ENCODE measurements around the gene CACNA1A. TPM values are rescaled to one million over a fixed set of nuclear protein-coding genes. Genes with fewer than 3 reads are reported as not detected.

Gene CACNA1A
- total and polyA plus RNA-seq, 2 of the 4 experiments (the other 2 are of a cell fraction) = 5.9 to 15.0 TPM

DNA sequence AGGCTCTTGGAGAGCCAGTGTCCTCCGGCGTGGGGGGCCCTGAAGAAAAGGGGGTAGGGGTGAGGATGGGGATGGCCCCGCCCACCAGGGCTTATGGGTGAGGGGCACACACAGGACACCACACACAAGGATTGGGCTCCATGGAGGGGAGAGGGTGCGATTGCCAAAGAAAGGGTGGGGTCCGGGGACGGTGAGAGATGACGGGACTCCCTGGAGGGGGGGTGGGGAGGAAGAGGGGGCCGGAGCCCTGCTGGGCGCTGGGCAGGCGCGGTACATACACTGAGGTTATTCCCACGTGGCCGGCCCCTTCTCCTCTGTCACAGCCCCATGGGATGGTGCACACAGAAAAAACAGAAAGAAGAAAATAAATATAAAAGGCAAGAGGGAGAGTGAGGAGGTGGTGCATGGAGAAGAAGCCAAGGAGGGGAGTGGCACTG, 295.9 kb downstream of the CACNA1A start:
- Histone ChIP-seq H2BK5ac (ENCODE audit: low read depth, low read length, poor library complexity, severe bottlenecking) (no peak overlapping the region), H4K8ac (ENCODE audit: low read depth in 2 of 2, low read length in 2 of 2) (no peak overlapping the region), H3K79me1 (ENCODE audit: low read depth in 1 of 2, low read length in 2 of 2) (no peaks in the 10 kb centered on the region), H3K27me3 (ENCODE audit: control insufficient read depth, insufficient read depth, low read length) (no peaks in the 10 kb centered on the region), H3K9me3 (ENCODE audit: control insufficient read depth, insufficient read depth, low read length) (no peaks in the 10 kb centered on the region), H2BK20ac (ENCODE audit: low read depth, low read length) (no peak overlapping the region), H2AK9ac (replicated peaks; ENCODE audit: low read depth, low read length, poor library complexity) (no peak overlapping the region), H2AFZ (replicated peaks; ENCODE audit: low read length, poor library complexity) (no peak overlapping the region), H2BK15ac (ENCODE audit: low read depth, low read length) (no peak overlapping the region), H3K56ac (ENCODE audit: extremely low read depth, insufficient read depth, low read length) (no peak overlapping the region), H3K9ac (ENCODE audit: low read depth, low read length) (no peak overlapping the region), H3K18ac (ENCODE audit: low read depth, low read length) (no peak overlapping the region), H4K91ac (ENCODE audit: insufficient read depth, low read depth, low read length) (no peak overlapping the region), H3K27ac (ENCODE audit: insufficient read depth, low read length) (no peak overlapping the region), H3K14ac (replicated peaks; ENCODE audit: low read depth, low read length) (no peak overlapping the region), H3K36me3 (ENCODE audit: control insufficient read depth, insufficient read depth, low read length) (peaks cover 2% of the 10 kb centered on the region; the same call in 1 of the 2 replicates), H3K4me3 (ENCODE audit: insufficient read depth, low read depth, low read length) (no peak overlapping the region), H4K5ac (ENCODE audit: low read depth, low read length) (no peak overlapping the region), H4K20me1 (ENCODE audit: insufficient read depth, low read length) (no peaks in the 10 kb centered on the region), H3K4me1 (ENCODE audit: control insufficient read depth, insufficient read depth, low read length) (peaks cover 6% of the 10 kb centered on the region), H2BK120ac (ENCODE audit: low read depth, low read length) (no peak overlapping the region), H2AK5ac (ENCODE audit: low read depth, low read length) (no peak overlapping the region), H3K23ac (ENCODE audit: low read depth, low read length) (no peak overlapping the region), H3K4ac (ENCODE audit: low read depth, low read length) (no peak overlapping the region), H3K9me1 (ENCODE audit: insufficient read depth, low read length) (no peaks in the 10 kb centered on the region), H3K4me2 (ENCODE audit: low read depth, low read length) (no peak overlapping the region)
- CTCF ChIA-PET = no interaction called here
- intact Hi-C loops (cut with micrococcal nuclease) (no loop called here), dilution Hi-C loops (cut with HindIII; ENCODE audit: low sequenced_read_pairs, unreplicated experiment) (no loop called here), in situ Hi-C loops (cut with MboI; ENCODE audit: low sequenced_read_pairs) (no loop called here)
- BruUV-seq (replicated peaks) = no TSS peak
- ATAC-seq (ENCODE audit: low read depth) = no peak
- POLR2A ChIA-PET (ENCODE audit: unreplicated experiment) = no interaction called here
- DNase-seq = no peak
- TF ChIP-seq MAFK (IDR thresholded peaks at IDR 0.05; ENCODE audit: low read depth, low read length) = no peak
- no peak for TF ChIP-seq BHLHE40 (IDR thresholded peaks at IDR 0.05; ENCODE audit: low read depth, low read length)
- TF ChIP-seq POLR2A (IDR thresholded peaks at IDR 0.05; ENCODE audit: low read depth, low read length) = no peak
- no peak for TF ChIP-seq NFE2L2 (IDR thresholded peaks at IDR 0.05; ENCODE audit: low read depth, low read length)
- TF ChIP-seq SMC3 (IDR thresholded peaks at IDR 0.05; ENCODE audit: low read depth, low read length) = no peak
- TF ChIP-seq, protein P1, sequence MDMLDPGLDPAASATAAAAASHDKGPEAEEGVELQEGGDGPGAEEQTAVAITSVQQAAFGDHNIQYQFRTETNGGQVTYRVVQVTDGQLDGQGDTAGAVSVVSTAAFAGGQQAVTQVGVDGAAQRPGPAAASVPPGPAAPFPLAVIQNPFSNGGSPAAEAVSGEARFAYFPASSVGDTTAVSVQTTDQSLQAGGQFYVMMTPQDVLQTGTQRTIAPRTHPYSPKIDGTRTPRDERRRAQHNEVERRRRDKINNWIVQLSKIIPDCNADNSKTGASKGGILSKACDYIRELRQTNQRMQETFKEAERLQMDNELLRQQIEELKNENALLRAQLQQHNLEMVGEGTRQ (IDR thresholded peaks at IDR 0.05; ENCODE audit: low read depth, low read length) = no peak
- no peak for TF ChIP-seq CEBPB (IDR thresholded peaks at IDR 0.05; ENCODE audit: low read depth, low read length)
- TF ChIP-seq FOS (IDR thresholded peaks at IDR 0.05; ENCODE audit: low read depth, low read length) = no peak
- no peak for TF ChIP-seq RFX5 (IDR thresholded peaks at IDR 0.05; ENCODE audit: low read depth, low read length)
- TF ChIP-seq MAZ (IDR thresholded peaks at IDR 0.05; ENCODE audit: borderline replicate concordance, low read depth, low read length) = no peak
- TF ChIP-seq, protein P2, sequence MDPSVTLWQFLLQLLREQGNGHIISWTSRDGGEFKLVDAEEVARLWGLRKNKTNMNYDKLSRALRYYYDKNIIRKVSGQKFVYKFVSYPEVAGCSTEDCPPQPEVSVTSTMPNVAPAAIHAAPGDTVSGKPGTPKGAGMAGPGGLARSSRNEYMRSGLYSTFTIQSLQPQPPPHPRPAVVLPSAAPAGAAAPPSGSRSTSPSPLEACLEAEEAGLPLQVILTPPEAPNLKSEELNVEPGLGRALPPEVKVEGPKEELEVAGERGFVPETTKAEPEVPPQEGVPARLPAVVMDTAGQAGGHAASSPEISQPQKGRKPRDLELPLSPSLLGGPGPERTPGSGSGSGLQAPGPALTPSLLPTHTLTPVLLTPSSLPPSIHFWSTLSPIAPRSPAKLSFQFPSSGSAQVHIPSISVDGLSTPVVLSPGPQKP (IDR thresholded peaks at IDR 0.05; ENCODE audit: borderline replicate concordance, low read depth, low read length) = no peak
- WGBS, 2 experiments (ENCODE audit: extremely low coverage in 2 of 2, insufficient read length in 1 of 2) = 40% methylated on average over 1 of the region's 13 CpGs; no CpG with 5 or more reads in 1 of the 2 experiments

Data from IMR-90 (cell line).